CD8-positive, alpha-beta memory T cell (primary cell): ENCODE results near the gene NCOA7. TPM values are rescaled to one million over a fixed set of nuclear protein-coding genes. Genes with fewer than 3 reads are reported as not detected.
A peak's percentile ranks its signal among the peaks of the same experiment; 100 is the strongest.

ENCODE experiments used
- CTCF ChIA-PET: fragments of 350-600 bp; sonication (Branson Sonifier 250); formaldehyde crosslinking; loops from one replicate; lab custom pipeline; 2021; ENCODE audit warnings: antibody characterized with exemption; lab: Charles Lee
- POLR2A ChIA-PET: fragments of 350-600 bp; sonication (Branson Sonifier 250); formaldehyde crosslinking; loops from one replicate; lab custom pipeline; 2021; ENCODE audit warnings: antibody characterized with exemption; lab: Charles Lee
- DNase-seq, 5 donors: peaks; one replicate each; pipeline versions ENCODE4 v3.0.0 to v3.0.0-alpha.2; 2020 to 2022; ENCODE audit warnings: mixed read lengths in 1 of 5
- H3K27ac ChIP-seq: one replicate; pipeline ENCODE4 v1.7.0; 2013; ENCODE audit warnings: low read depth, mild to moderate bottlenecking, low read length, moderate library complexity
- H3K27me3 ChIP-seq: 2 replicates; pipeline ENCODE4 v1.7.0; 2013; ENCODE audit warnings: low read length, mild to moderate bottlenecking; ENCODE audit not compliant: insufficient read depth, poor library complexity, severe bottlenecking
- H3K36me3 ChIP-seq: 2 replicates; pipeline ENCODE4 v1.7.0; 2013; ENCODE audit warnings: mild to moderate bottlenecking, low read length, moderate library complexity; ENCODE audit not compliant: insufficient read depth
- H3K4me1 ChIP-seq: 2 replicates; pipeline ENCODE4 v1.7.0; 2013; ENCODE audit warnings: mild to moderate bottlenecking, low read length, moderate library complexity; ENCODE audit not compliant: insufficient read depth
- H3K4me3 ChIP-seq: 2 replicates; pipeline ENCODE4 v1.7.0; 2013; ENCODE audit warnings: mild to moderate bottlenecking, low read length
- H3K9me3 ChIP-seq: 2 replicates; pipeline ENCODE4 v1.7.0; 2013; ENCODE audit warnings: mild to moderate bottlenecking, low read length
- H3K27ac Mint-ChIP-seq, 8 donors: one replicate each; pipeline ENCODE4 v1.8.0; 2020 to 2021; ENCODE audit warnings: mixed read lengths in 8 of 8, mild to moderate bottlenecking in 6 of 8, inconsistent platforms in 3 of 8, moderate library complexity in 3 of 8
- H3K27me3 Mint-ChIP-seq, 2 donors: one replicate each; pipeline ENCODE4 v1.8.0; 2020 to 2021; ENCODE audit warnings: mixed read lengths in 2 of 2, mild to moderate bottlenecking in 1 of 2, moderate library complexity in 1 of 2
- H3K36me3 Mint-ChIP-seq, 3 donors: one replicate each; pipeline ENCODE4 v1.8.0; 2020 to 2021; ENCODE audit warnings: mixed read lengths in 3 of 3, inconsistent platforms in 1 of 3, mild to moderate bottlenecking in 1 of 3
- H3K4me1 Mint-ChIP-seq, 3 donors: one replicate each; pipeline ENCODE4 v1.8.0; 2020 to 2021; ENCODE audit warnings: mixed read lengths in 3 of 3, inconsistent platforms in 1 of 3, mild to moderate bottlenecking in 1 of 3
- H3K4me3 Mint-ChIP-seq, 7 donors: one replicate each; pipeline ENCODE4 v1.8.0; 2020 to 2021; ENCODE audit warnings: mixed read lengths in 7 of 7, mild to moderate bottlenecking in 6 of 7, moderate library complexity in 4 of 7, inconsistent platforms in 2 of 7
- H3K9me3 Mint-ChIP-seq, 5 donors: one replicate each; pipeline ENCODE4 v1.8.0; 2020 to 2022; ENCODE audit warnings: mixed read lengths in 5 of 5, mild to moderate bottlenecking in 3 of 5, moderate library complexity in 2 of 5, inconsistent platforms in 1 of 5
- polyA plus RNA-seq: library from polyadenylated mRNA; unstranded; fragments of 300-500 nt; fragmentation: Illumina TruSeq; gene quantifications from one replicate; pipeline ENCODE4 v1.2.3, GENCODE V29; 2021
- total RNA-seq, 2 experiments: library from RNA; stranded (reverse); gene quantifications; one replicate each; pipeline ENCODE4 v1.2.3, GENCODE V29; 2021

Gene NCOA7
- total and polyA plus RNA-seq, 3 experiments from 2014 or later, result 38.3 to 62.5 (median 54.7) TPM

GRCh38 chr6:125955973-125956372 is 165.2 kb downstream of the NCOA7 start:
- H3K27me3 ChIP-seq, result no peaks in the 10 kb centered on the region
- CTCF ChIA-PET, result interaction anchor here (0.6 to 8.1 kb wide), 37 partner anchors 8 to 242 kb away, joined by 3 to 103 read pairs (median 5); partner anchors contain the start of genes NCOA7 and TRMT11

GRCh38 chr6:125956506-125957390 is 166.0 kb downstream of the NCOA7 start, which contains the start of gene HINT3:
TSS of gene HINT3 (plus strand) at chr6:125956770. CDS start at chr6:125956978, 208 bp downstream.
- Histone ChIP-seq H3K4me1 (peaks cover 29% of the 10 kb centered on the region), H3K4me3 (peak within 1 kb of the TSS; percentile 57), H3K27ac (peak within 1 kb of the TSS; percentile 95), H3K9me3 (no peaks in the 10 kb centered on the region), H3K36me3 (no peaks in the 10 kb centered on the region), H3K27me3 (no peaks in the 10 kb centered on the region)
- Mint-ChIP-seq H3K27me3 (peaks cover 2 to 6% of the 10 kb centered on the region in 2 donors), H3K4me1 (peaks cover 10 to 18% (median 12%) of the 10 kb centered on the region in 3 donors), H3K9me3 (no peaks in the 10 kb centered on the region), H3K27ac (no peak within 1 kb of the TSS), H3K4me3 (no peak within 1 kb of the TSS), H3K36me3 (peaks cover 0 to 9% (median 0%) of the 10 kb centered on the region in 3 donors)
- POLR2A ChIA-PET, result interaction anchor here (0.5 to 3.2 kb wide), 9 partner anchors 16 to 655 kb away, joined by 3 to 46 read pairs (median 4); partner anchors contain the start of genes HDDC2, NCOA7 and TRMT11
- peak; percentile 95 to 98 (median 97) for DNase-seq
- CTCF ChIA-PET, result interaction anchor here (0.6 to 8.1 kb wide), 40 partner anchors 8 to 243 kb away, joined by 3 to 103 read pairs (median 5); partner anchors contain the start of genes NCOA7 and TRMT11

More at GRCh38 chr6:125955973-125956372, 165.2 kb downstream of the NCOA7 start:
- H3K4me3 Mint-ChIP-seq, result no peak overlapping the region
- H3K4me1 Mint-ChIP-seq, result peaks cover 6 to 11% (median 6%) of the 10 kb centered on the region in 3 donors
- no peaks in the 10 kb centered on the region for H3K9me3 Mint-ChIP-seq
- Histone ChIP-seq H3K9me3 (no peaks in the 10 kb centered on the region), H3K4me1 (peaks cover 29% of the 10 kb centered on the region), H3K4me3 (peak overlapping the region; percentile 57), H3K27ac (peak overlapping the region; percentile 95), H3K36me3 (no peaks in the 10 kb centered on the region)
- POLR2A ChIA-PET, result interaction anchor here (0.6 to 3.2 kb wide), 4 partner anchors 30 to 175 kb away, joined by 3 to 46 read pairs (median 20); partner anchors contain the start of genes NCOA7 and TRMT11
- H3K27ac Mint-ChIP-seq, result no peak overlapping the region
- peaks cover 0 to 4% (median 0%) of the 10 kb centered on the region in 3 donors for H3K36me3 Mint-ChIP-seq
- H3K27me3 Mint-ChIP-seq, result peaks cover 2 to 6% of the 10 kb centered on the region in 2 donors
- DNase-seq, result no peak

- Histone ChIP-seq H3K4me1 (peaks cover 29% of the 10 kb centered on the region), H3K4me3 (peak overlapping the region; percentile 57)
Measured at GRCh38 chr6:125957391-125957693, 166.6 kb downstream of the NCOA7 start.

DNA sequence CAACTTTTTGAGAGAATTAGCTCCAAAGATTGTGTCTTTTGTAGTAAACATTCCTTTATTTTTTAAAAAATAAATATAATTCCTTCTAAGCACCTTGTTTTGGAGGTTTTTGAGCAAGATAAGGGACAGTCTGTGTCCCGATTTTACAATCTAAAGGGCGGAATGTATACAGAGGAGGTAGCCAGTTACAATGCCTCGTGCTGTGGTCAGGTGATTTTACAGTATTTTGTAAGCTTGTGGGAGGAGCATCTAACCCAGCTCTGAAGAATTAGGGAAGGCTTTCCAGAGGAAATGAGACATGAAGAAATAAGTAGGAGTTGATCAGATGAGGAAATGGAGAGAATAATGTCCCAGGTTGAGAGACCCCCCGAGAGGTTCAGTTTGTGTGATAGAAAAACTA is 167.1 kb downstream of the NCOA7 start:
- Histone ChIP-seq H3K36me3 (no peaks in the 10 kb centered on the region), H3K9me3 (no peaks in the 10 kb centered on the region), H3K27ac (peak overlapping the region; percentile 95), H3K27me3 (no peaks in the 10 kb centered on the region), H3K4me1 (peaks cover 29% of the 10 kb centered on the region), H3K4me3 (peak overlapping the region; percentile 16)
- Mint-ChIP-seq H3K27ac (no peak overlapping the region), H3K27me3 (peaks cover 0 to 2% of the 10 kb centered on the region in 2 donors), H3K4me3 (no peak overlapping the region), H3K9me3 (no peaks in the 10 kb centered on the region), H3K4me1 (peaks cover 14 to 25% (median 18%) of the 10 kb centered on the region in 3 donors), H3K36me3 (peaks cover 0 to 13% (median under 1%) of the 10 kb centered on the region in 3 donors)
- POLR2A ChIA-PET, result interaction anchor here (2.3 to 3.2 kb wide), 2 partner anchors 168 to 177 kb away, joined by 31 to 46 read pairs; partner anchors contain the start of gene NCOA7
- CTCF ChIA-PET, result interaction anchor here (0.9 to 8.1 kb wide), 6 partner anchors 13 to 177 kb away, joined by 4 to 103 read pairs (median 26); partner anchors contain the start of genes NCOA7 and TRMT11
- DNase-seq, result no peak

More at GRCh38 chr6:125957391-125957693, 166.6 kb downstream of the NCOA7 start:
- Mint-ChIP-seq H3K36me3 (peaks cover 0 to 12% (median 0%) of the 10 kb centered on the region in 3 donors), H3K27me3 (peaks cover 2% of the 10 kb centered on the region in 2 donors), H3K4me1 (peaks cover 12 to 20% (median 14%) of the 10 kb centered on the region in 3 donors), H3K27ac (no peak overlapping the region), H3K9me3 (no peaks in the 10 kb centered on the region), H3K4me3 (no peak overlapping the region)
- no peaks in the 10 kb centered on the region for H3K36me3 ChIP-seq
- CTCF ChIA-PET, result interaction anchor here (0.9 to 8.1 kb wide), 12 partner anchors 9 to 179 kb away, joined by 3 to 103 read pairs (median 18); partner anchors contain the start of genes NCOA7 and TRMT11
- DNase-seq, result no peak
- POLR2A ChIA-PET, result interaction anchor here (0.5 to 3.2 kb wide), 5 partner anchors 16 to 656 kb away, joined by 3 to 46 read pairs (median 7); partner anchors contain the start of genes HDDC2, NCOA7 and TRMT11
- H3K27ac ChIP-seq, result peak overlapping the region; percentile 95
- no peaks in the 10 kb centered on the region for H3K9me3 ChIP-seq
- no peaks in the 10 kb centered on the region for H3K27me3 ChIP-seq

DNA sequence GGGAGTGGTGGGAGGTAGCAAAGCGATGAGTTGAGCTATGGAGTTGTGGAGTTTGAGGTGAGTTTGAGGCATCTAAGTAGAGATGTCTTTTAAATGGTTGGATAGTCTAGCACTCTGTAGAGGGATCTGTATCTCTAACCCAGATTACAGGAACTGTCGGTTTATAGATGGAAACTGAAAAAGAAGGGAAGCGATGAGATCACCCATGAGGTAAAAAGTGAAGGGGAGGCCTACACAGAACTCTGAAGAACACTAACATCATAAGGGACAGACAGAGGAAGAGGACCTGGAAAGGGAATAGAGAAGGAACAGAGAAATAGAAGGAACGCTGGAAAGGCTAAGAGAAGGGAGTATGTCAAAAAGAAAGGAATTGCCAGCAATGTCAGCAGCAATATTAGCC is 168.3 kb downstream of the NCOA7 start:
- peaks cover 0 to 2% of the 10 kb centered on the region in 2 donors for H3K27me3 Mint-ChIP-seq
- no peaks in the 10 kb centered on the region for H3K27me3 ChIP-seq
- no peak overlapping the region for H3K4me3 Mint-ChIP-seq
- H3K9me3 ChIP-seq, result no peaks in the 10 kb centered on the region
- DNase-seq, result no peak
- H3K27ac Mint-ChIP-seq, result no peak overlapping the region
- H3K9me3 Mint-ChIP-seq, result no peaks in the 10 kb centered on the region
- peaks cover 29% of the 10 kb centered on the region for H3K4me1 ChIP-seq
- ChIA-PET CTCF (interaction anchor here (6.5 to 8.1 kb wide), 2 partner anchors 16 to 170 kb away, joined by 26 to 103 read pairs; partner anchors contain the start of gene NCOA7), POLR2A (interaction anchor here (0.7 kb wide), 1 partner anchor 11 kb away, joined by 3 read pairs; no protein-coding TSS in a partner anchor)
- peaks cover 26 to 37% (median 29%) of the 10 kb centered on the region in 3 donors for H3K4me1 Mint-ChIP-seq
- no peak overlapping the region for H3K4me3 ChIP-seq
- H3K36me3 Mint-ChIP-seq, result peaks cover 0 to 15% (median 3%) of the 10 kb centered on the region in 3 donors
- no peak overlapping the region for H3K27ac ChIP-seq
- H3K36me3 ChIP-seq, result no peaks in the 10 kb centered on the region

GRCh38 chr6:125961117-125961516 is 170.4 kb downstream of the NCOA7 start:
- Histone ChIP-seq H3K27ac (no peak overlapping the region), H3K4me3 (no peak overlapping the region), H3K27me3 (no peaks in the 10 kb centered on the region), H3K9me3 (no peaks in the 10 kb centered on the region), H3K4me1 (peaks cover 27% of the 10 kb centered on the region), H3K36me3 (no peaks in the 10 kb centered on the region)
- Mint-ChIP-seq H3K9me3 (no peaks in the 10 kb centered on the region), H3K4me3 (no peak overlapping the region), H3K36me3 (peaks cover 0 to 15% (median 3%) of the 10 kb centered on the region in 3 donors), H3K4me1 (peaks cover 33 to 47% (median 38%) of the 10 kb centered on the region in 3 donors), H3K27me3 (no peaks in the 10 kb centered on the region), H3K27ac (peak overlapping the region in 4 of 8 donors; percentile 14 to 75 (median 30))
- CTCF ChIA-PET, result interaction anchor here (1.0 to 6.5 kb wide), 4 partner anchors 9 to 173 kb away, joined by 3 to 26 read pairs (median 4); partner anchors contain the start of gene NCOA7
- POLR2A ChIA-PET, result no interaction called here
- DNase-seq, result no peak

- H3K9me3 ChIP-seq, result no peaks in the 10 kb centered on the region
- CTCF ChIA-PET, result interaction anchor here (2.0 to 6.5 kb wide), 2 partner anchors 12 to 172 kb away, joined by 9 to 26 read pairs; partner anchors contain the start of gene NCOA7
- H3K27me3 Mint-ChIP-seq, result no peaks in the 10 kb centered on the region
- peaks cover 38 to 52% (median 42%) of the 10 kb centered on the region in 3 donors for H3K4me1 Mint-ChIP-seq
- H3K27me3 ChIP-seq, result no peaks in the 10 kb centered on the region
- peaks cover 6% of the 10 kb centered on the region for H3K36me3 ChIP-seq
- H3K4me3 ChIP-seq, result no peak overlapping the region
- no peaks in the 10 kb centered on the region for H3K9me3 Mint-ChIP-seq
- H3K27ac ChIP-seq, result no peak overlapping the region
- peaks cover 17% of the 10 kb centered on the region for H3K4me1 ChIP-seq
- DNase-seq, result no peak
- no peak overlapping the region for H3K4me3 Mint-ChIP-seq
- POLR2A ChIA-PET, result no interaction called here
- peak overlapping the region in 5 of 8 donors; percentile 25 to 91 (median 44) for H3K27ac Mint-ChIP-seq
- peaks cover 0 to 26% (median 8%) of the 10 kb centered on the region in 3 donors for H3K36me3 Mint-ChIP-seq
Measured at GRCh38 chr6:125962900-125963497, 172.2 kb downstream of the NCOA7 start.
